Trophoblast cell (in vitro differentiated cells and primary cell): ENCODE data around the gene SLC7A6.

Experiments used
- DNase-seq, 2 donors: peaks; one replicate each; pipeline ENCODE4 v3.0.0-alpha.2; 2016
- H2AFZ ChIP-seq: 2 replicates; pipeline ENCODE4 v1.6.1; 2013; ENCODE audit warnings: low read length, moderate library complexity, mild to moderate bottlenecking; ENCODE audit not compliant: insufficient read depth, poor library complexity
- H2AK5ac ChIP-seq: 2 replicates; pipeline ENCODE4 v1.6.1; 2013; ENCODE audit warnings: mild to moderate bottlenecking, low read length
- H2BK120ac ChIP-seq: 2 replicates; pipeline ENCODE4 v1.6.1; 2013; ENCODE audit warnings: low read length, mild to moderate bottlenecking, moderate library complexity; ENCODE audit not compliant: insufficient read depth, poor library complexity
- H2BK12ac ChIP-seq: 2 replicates; pipeline ENCODE4 v1.6.1; 2013; ENCODE audit warnings: mild to moderate bottlenecking, low read length, moderate library complexity
- H2BK5ac ChIP-seq: 2 replicates; pipeline ENCODE4 v1.6.1; 2013; ENCODE audit warnings: low read length, low read depth, moderate library complexity, mild to moderate bottlenecking; ENCODE audit not compliant: poor library complexity
- H3K14ac ChIP-seq: 2 replicates; pipeline ENCODE4 v1.6.1; 2013; ENCODE audit warnings: mild to moderate bottlenecking, low read length
- H3K18ac ChIP-seq: 2 replicates; pipeline ENCODE4 v1.6.1; 2013; ENCODE audit warnings: mild to moderate bottlenecking, low read length
- H3K23ac ChIP-seq: 2 replicates; pipeline ENCODE4 v1.6.1; 2013; ENCODE audit warnings: low read length
- H3K27ac ChIP-seq: 2 replicates; pipeline ENCODE4 v1.5.1; 2013; ENCODE audit warnings: low read depth, mild to moderate bottlenecking, inconsistent platforms, low read length, moderate library complexity
- H3K27me3 ChIP-seq: 2 replicates; pipeline ENCODE4 v1.6.1; 2013; ENCODE audit warnings: inconsistent platforms, mild to moderate bottlenecking, low read length, moderate library complexity; ENCODE audit not compliant: insufficient read depth
- H3K36me3 ChIP-seq, 2 experiments: 1 replicate in 1 of 2; 2 replicates in 1 of 2; pipeline ENCODE4 v1.6.1; 2013; ENCODE audit warnings: low read length in 2 of 2, mild to moderate bottlenecking in 2 of 2, moderate library complexity in 1 of 2; ENCODE audit not compliant: insufficient read depth in 2 of 2, control insufficient read depth in 1 of 2
- H3K4ac ChIP-seq: 2 replicates; pipeline ENCODE4 v1.6.1; 2013; ENCODE audit warnings: low read depth, mild to moderate bottlenecking, low read length, moderate library complexity
- H3K4me1 ChIP-seq, 2 experiments: 1 replicate in 1 of 2; 2 replicates in 1 of 2; pipeline ENCODE4 v1.6.1; 2013; ENCODE audit warnings: low read length in 2 of 2, mild to moderate bottlenecking in 2 of 2, moderate library complexity in 1 of 2; ENCODE audit not compliant: insufficient read depth in 2 of 2, control insufficient read depth in 1 of 2
- H3K4me2 ChIP-seq: 2 replicates; pipeline ENCODE4 v1.6.1; 2013; ENCODE audit warnings: inconsistent platforms, mild to moderate bottlenecking, low read length, moderate library complexity
- H3K4me3 ChIP-seq: 2 replicates; pipeline ENCODE4 v1.5.1; 2013; ENCODE audit warnings: mild to moderate bottlenecking, low read depth, low read length, inconsistent platforms
- H3K79me1 ChIP-seq: one replicate; pipeline ENCODE4 v1.6.1; 2013; ENCODE audit warnings: low read length
- H3K79me2 ChIP-seq: 2 replicates; pipeline ENCODE4 v1.6.1; 2013; ENCODE audit warnings: low read length, mild to moderate bottlenecking; ENCODE audit not compliant: control insufficient read depth, insufficient read depth, poor library complexity
- H3K9ac ChIP-seq: 2 replicates; pipeline ENCODE4 v1.6.1; 2013; ENCODE audit warnings: mild to moderate bottlenecking, low read length
- H3K9me3 ChIP-seq: 2 replicates; pipeline ENCODE4 v1.6.1; 2013; ENCODE audit warnings: low read depth, mild to moderate bottlenecking, control low read depth, inconsistent platforms, low read length; ENCODE audit not compliant: insufficient read depth
- H4K12ac ChIP-seq: 2 replicates; pipeline ENCODE4 v1.6.1; 2013; ENCODE audit warnings: low read depth, mild to moderate bottlenecking, low read length, moderate library complexity
- H4K8ac ChIP-seq: 2 replicates; pipeline ENCODE4 v1.6.1; 2013; ENCODE audit warnings: low read depth, mild to moderate bottlenecking, low read length, moderate library complexity
- H4K91ac ChIP-seq: one replicate; pipeline ENCODE4 v1.6.1; 2013; ENCODE audit warnings: low read depth, mild to moderate bottlenecking, low read length, moderate library complexity
- WGBS: extraction: QIAGEN DNeasy Blood & Tissue Kit; methylation state at CpG from one replicate; pipeline ENCODE4 v1.1.7; 2013; ENCODE audit warnings: missing lambda C conversion rate; ENCODE audit not compliant: insufficient read length, insufficient coverage; ENCODE audit errors: extremely low coverage; 5-methylcytosine and 5-hydroxymethylcytosine counted together

SLC7A6 gene

GRCh38 chr16:68345958-68346635 is 81.8 kb downstream of the SLC7A6 start:
- Histone ChIP-seq H3K79me1 (peaks cover 5% of the 10 kb centered on the region), H4K91ac (no peak overlapping the region), H3K27me3 (no peaks in the 10 kb centered on the region), H3K14ac (no peak overlapping the region), H3K18ac (no peak overlapping the region), H3K9ac (no peak overlapping the region), H3K4me2 (no peak overlapping the region), H2AK5ac (no peak overlapping the region), H2AFZ (no peak overlapping the region), H3K4ac (no peak overlapping the region), H3K27ac (no peak overlapping the region), H3K4me3 (no peak overlapping the region), H2BK120ac (no peak overlapping the region), H3K4me1 (peaks cover 11 to 32% of the 10 kb centered on the region in 2 experiments), H3K36me3 (peaks cover 34 to 38% of the 10 kb centered on the region in 2 experiments), H4K12ac (no peak overlapping the region), H2BK5ac (no peak overlapping the region), H4K8ac (no peak overlapping the region), H2BK12ac (no peak overlapping the region), H3K23ac (no peak overlapping the region), H3K79me2 (peaks cover 2% of the 10 kb centered on the region), H3K9me3 (peaks cover 6% of the 10 kb centered on the region)
- no peak for DNase-seq
- WGBS, result no CpG with 5 or more reads among the region's 16 CpGs

- peak overlapping the region; percentile 49 for H3K23ac ChIP-seq
- H4K91ac ChIP-seq, result no peak overlapping the region
- H4K8ac ChIP-seq, result no peak overlapping the region
- H3K27me3 ChIP-seq, result no peaks in the 10 kb centered on the region
- H3K18ac ChIP-seq, result no peak overlapping the region
- H3K9ac ChIP-seq, result no peak overlapping the region
- H3K36me3 ChIP-seq, result peaks cover 37 to 39% of the 10 kb centered on the region in 2 experiments
- no peak overlapping the region for H3K27ac ChIP-seq
- no CpG with 5 or more reads among the region's 12 CpGs for WGBS
- peaks cover 17 to 39% of the 10 kb centered on the region in 2 experiments for H3K4me1 ChIP-seq
- no peak overlapping the region for H3K4ac ChIP-seq
- H2BK5ac ChIP-seq, result no peak overlapping the region
- H2BK12ac ChIP-seq, result no peak overlapping the region
- H3K79me2 ChIP-seq, result peaks cover 2% of the 10 kb centered on the region
- no peak overlapping the region for H4K12ac ChIP-seq
- H2AFZ ChIP-seq, result no peak overlapping the region
- no peak overlapping the region for H2AK5ac ChIP-seq
- H3K14ac ChIP-seq, result no peak overlapping the region
- peak overlapping the region; percentile 20 for H3K4me3 ChIP-seq
- no peak for DNase-seq
- no peak overlapping the region for H3K4me2 ChIP-seq
- H3K9me3 ChIP-seq, result peaks cover 6% of the 10 kb centered on the region
- H3K79me1 ChIP-seq, result peaks cover 5% of the 10 kb centered on the region
- no peak overlapping the region for H2BK120ac ChIP-seq
Measured at GRCh38 chr16:68346892-68347480, 82.7 kb downstream of the SLC7A6 start.

- Histone ChIP-seq H3K36me3 (peaks cover 33 to 39% of the 10 kb centered on the region in 2 experiments), H2BK12ac (no peak overlapping the region), H3K9me3 (peaks cover 2% of the 10 kb centered on the region), H2AFZ (no peak overlapping the region), H2AK5ac (no peak overlapping the region), H3K27ac (no peak overlapping the region), H3K79me2 (peaks cover 2% of the 10 kb centered on the region), H4K8ac (no peak overlapping the region), H3K14ac (no peak overlapping the region), H2BK5ac (no peak overlapping the region), H3K27me3 (no peaks in the 10 kb centered on the region), H4K12ac (no peak overlapping the region), H3K4me3 (no peak overlapping the region), H3K9ac (no peak overlapping the region), H4K91ac (no peak overlapping the region), H3K79me1 (peaks cover 8% of the 10 kb centered on the region), H3K4ac (no peak overlapping the region), H2BK120ac (no peak overlapping the region), H3K4me1 (peaks cover 20 to 42% of the 10 kb centered on the region in 2 experiments), H3K23ac (no peak overlapping the region), H3K4me2 (no peak overlapping the region), H3K18ac (no peak overlapping the region)
- DNase-seq, result no peak
- no CpG with 5 or more reads among the region's 4 CpGs for WGBS
Measured at GRCh38 chr16:68347605-68348004, 83.3 kb downstream of the SLC7A6 start.

GRCh38 chr16:68348639-68349445 is 84.5 kb downstream of the SLC7A6 start:
- WGBS, result no CpG with 5 or more reads among the region's 27 CpGs
- H4K8ac ChIP-seq, result no peak overlapping the region

More at GRCh38 chr16:68348639-68349445, 84.5 kb downstream of the SLC7A6 start:
- Histone ChIP-seq H3K79me2 (peaks cover 2% of the 10 kb centered on the region), H4K12ac (no peak overlapping the region), H3K4me2 (no peak overlapping the region), H3K79me1 (peaks cover 8% of the 10 kb centered on the region), H3K27ac (no peak overlapping the region), H2BK12ac (peak overlapping the region; percentile 10), H3K9me3 (peaks cover 2% of the 10 kb centered on the region), H3K23ac (no peak overlapping the region), H3K18ac (no peak overlapping the region), H3K4ac (no peak overlapping the region), H3K9ac (no peak overlapping the region), H4K91ac (peak overlapping the region; percentile 29), H3K14ac (no peak overlapping the region), H3K4me3 (no peak overlapping the region), H2BK5ac (no peak overlapping the region), H2AK5ac (no peak overlapping the region), H3K4me1 (peaks cover 20 to 42% of the 10 kb centered on the region in 2 experiments), H3K36me3 (peaks cover 38 to 44% of the 10 kb centered on the region in 2 experiments), H2BK120ac (no peak overlapping the region), H3K27me3 (no peaks in the 10 kb centered on the region), H2AFZ (no peak overlapping the region)
- DNase-seq, result no peak
